ENCODE data around the gene CYP27B1. TPM values are rescaled to one million over a fixed set of nuclear protein-coding genes. Genes with fewer than 3 reads are reported as not detected.
A peak's percentile ranks its signal among the peaks of the same experiment; 100 is the strongest.

CYP27B1 gene
- total RNA-seq, 2 donors from 2014 or later = 0.28 to 0.33 TPM

- Histone ChIP-seq H3K4me1 (peaks cover 0 to 25% of the 10 kb centered on the region in 2 donors), H3K9me3 (no peaks in the 10 kb centered on the region), H3K36me3 (no peaks in the 10 kb centered on the region), H3K27ac (peak overlapping the region; percentile 41 to 64), H3K27me3 (no peaks in the 10 kb centered on the region), H3K4me3 (peak overlapping the region; percentile 49 to 63)
- no peak for DNase-seq (ENCODE audit: low spot score)
- TF ChIP-seq CTCF (IDR thresholded peaks at IDR 0.05) = peak in 1 of 2 donors; percentile 42
These were observed 39.8 kb downstream of the CYP27B1 start for GRCh38 chr12:57726884-57727757.

- Histone ChIP-seq H3K36me3 (peaks cover 4% of the 10 kb centered on the region), H3K27ac (peak overlapping the region; percentile 41 to 64), H3K27me3 (no peaks in the 10 kb centered on the region), H3K4me1 (peaks cover 0 to 25% of the 10 kb centered on the region in 2 donors), H3K4me3 (peak overlapping the region; percentile 49 to 63), H3K9me3 (no peaks in the 10 kb centered on the region)
- TF ChIP-seq CTCF (IDR thresholded peaks at IDR 0.05) = peak; percentile 48 to 73
- peak; percentile 70 for DNase-seq (ENCODE audit: low spot score)
These were observed 40.6 kb downstream of the CYP27B1 start for GRCh38 chr12:57726151-57726883.

- Histone ChIP-seq H3K27me3 (no peaks in the 10 kb centered on the region), H3K27ac (peak overlapping the region; percentile 41 to 64), H3K4me3 (peak overlapping the region; percentile 49 to 63)
These were observed 41.1 kb downstream of the CYP27B1 start for GRCh38 chr12:57725851-57726150.

GRCh38 chr12:57724936-57725740 is 41.7 kb downstream of the CYP27B1 start:
- H3K9me3 ChIP-seq = no peaks in the 10 kb centered on the region
- H3K4me1 ChIP-seq = peaks cover 0 to 25% of the 10 kb centered on the region in 2 donors
- DNase-seq (ENCODE audit: low spot score) = peak; percentile 18
- H3K4me3 ChIP-seq = no peak overlapping the region
- H3K27ac ChIP-seq = no peak overlapping the region
- peaks cover 16% of the 10 kb centered on the region for H3K36me3 ChIP-seq
- no peaks in the 10 kb centered on the region for H3K27me3 ChIP-seq
- no peak for TF ChIP-seq CTCF (IDR thresholded peaks at IDR 0.05)

More at GRCh38 chr12:57725851-57726150, 41.1 kb downstream of the CYP27B1 start:
- H3K9me3 ChIP-seq = no peaks in the 10 kb centered on the region
- H3K4me1 ChIP-seq = peaks cover 0 to 25% of the 10 kb centered on the region in 2 donors
- DNase-seq (ENCODE audit: low spot score) = no peak
- peaks cover 9% of the 10 kb centered on the region for H3K36me3 ChIP-seq
- no peak for TF ChIP-seq CTCF (IDR thresholded peaks at IDR 0.05)

- no peak overlapping the region for H3K4me3 ChIP-seq
- no peaks in the 10 kb centered on the region for H3K27me3 ChIP-seq
- TF ChIP-seq CTCF (IDR thresholded peaks at IDR 0.05) = no peak
- H3K27ac ChIP-seq = no peak overlapping the region
- peak; percentile 53 for DNase-seq (ENCODE audit: low spot score)
- H3K9me3 ChIP-seq = no peaks in the 10 kb centered on the region
- H3K36me3 ChIP-seq = peaks cover 25% of the 10 kb centered on the region
- H3K4me1 ChIP-seq = peaks cover 0 to 25% of the 10 kb centered on the region in 2 donors
These were observed 42.6 kb downstream of the CYP27B1 start for GRCh38 chr12:57724003-57724935.
